GM23338 (cell line): ENCODE data around the gene PADI6. TPM values are rescaled to one million over a fixed set of nuclear protein-coding genes. Genes with fewer than 3 reads are reported as not detected.
A peak's percentile ranks its signal among the peaks of the same experiment; 100 is the strongest.
"Not testable (repeated sequence)": the region's sequence is repeated elsewhere in the genome, so short reads cannot be mapped to it uniquely, and the experiment has no call there.

Experiments
- ATAC-seq: fragments of 200-7000 bp; cut with Tn5 transposase; 3 replicates; pipeline ENCODE4 v1.9.1; 2020
- DNase-seq: peaks from one replicate; pipeline ENCODE4 v3.0.0-alpha.2; 2015; ENCODE audit warnings: low spot score
- H2AFZ ChIP-seq: fragments of 200-600 bp; sonication (generic); 2 replicates; pipeline ENCODE4 v1.8.0; 2016; ENCODE audit warnings: antibody characterized with exemption, mild to moderate bottlenecking, moderate library complexity
- H3F3A ChIP-seq: fragments of 200-600 bp; sonication (generic); replicated peaks from 2 replicates; pipeline ENCODE4 v1.8.0; 2017; ENCODE audit warnings: antibody characterized with exemption, mixed run types, low read depth
- H3K27ac ChIP-seq: fragments of 200-600 bp; sonication (generic); 2 replicates; pipeline ENCODE4 v1.6.1; 2016; ENCODE audit warnings: low read depth
- H3K27me3 ChIP-seq: fragments of 200-600 bp; sonication (generic); 2 replicates; pipeline ENCODE4 v1.8.0; 2016; ENCODE audit warnings: mild to moderate bottlenecking, mixed run types, moderate library complexity; ENCODE audit not compliant: insufficient read depth
- H3K36me3 ChIP-seq: fragments of 200-600 bp; sonication (generic); 2 replicates; pipeline ENCODE4 v1.8.0; 2016; ENCODE audit warnings: mild to moderate bottlenecking; ENCODE audit not compliant: insufficient read depth
- H3K4me1 ChIP-seq: fragments of 200-600 bp; sonication (generic); 2 replicates; pipeline ENCODE4 v1.8.0; 2016; ENCODE audit warnings: mild to moderate bottlenecking, moderate library complexity; ENCODE audit not compliant: insufficient read depth
- H3K4me2 ChIP-seq: fragments of 200-600 bp; sonication (generic); 2 replicates; pipeline ENCODE4 v1.7.1; 2017; ENCODE audit warnings: mixed run types
- H3K4me3 ChIP-seq: fragments of 200-600 bp; sonication (generic); 2 replicates; pipeline ENCODE4 v1.6.1; 2016; ENCODE audit warnings: mixed run types
- H3K79me2 ChIP-seq: fragments of 200-600 bp; sonication (generic); replicated peaks from 2 replicates; pipeline ENCODE4 v1.8.0; 2017; ENCODE audit warnings: mild to moderate bottlenecking; ENCODE audit not compliant: insufficient read depth
- H3K9me2 ChIP-seq: fragments of 200-600 bp; sonication (generic); 2 replicates; pipeline ENCODE4 v1.8.0; 2017; ENCODE audit not compliant: insufficient read depth
- H4K20me1 ChIP-seq: fragments of 200-600 bp; sonication (generic); replicated peaks from 2 replicates; pipeline ENCODE4 v1.8.0; 2017; ENCODE audit warnings: mild to moderate bottlenecking; ENCODE audit not compliant: insufficient read depth
- H3K27ac Mint-ChIP-seq: 2 replicates; pipeline ENCODE4 v1.8.0; 2020; ENCODE audit warnings: inconsistent platforms, mild to moderate bottlenecking, moderate library complexity, mixed read lengths
- H3K27me3 Mint-ChIP-seq: 3 replicates; pipeline ENCODE4 v1.8.0; 2022; ENCODE audit warnings: low read depth, mild to moderate bottlenecking, moderate library complexity, mixed read lengths, inconsistent platforms; ENCODE audit not compliant: insufficient read depth, poor library complexity
- H3K36me3 Mint-ChIP-seq: 3 replicates; pipeline ENCODE4 v1.8.0; 2021; ENCODE audit warnings: low read depth, mild to moderate bottlenecking, inconsistent platforms, moderate library complexity, mixed read lengths
- H3K4me1 Mint-ChIP-seq: 3 replicates; pipeline ENCODE4 v1.8.0; 2020; ENCODE audit warnings: mild to moderate bottlenecking, inconsistent platforms, mixed read lengths
- H3K4me3 Mint-ChIP-seq: 3 replicates; pipeline ENCODE4 v1.8.0; 2021; ENCODE audit warnings: moderate library complexity, mild to moderate bottlenecking, inconsistent platforms, mixed read lengths
- H3K9me3 Mint-ChIP-seq: 3 replicates; pipeline ENCODE4 v1.8.0; 2020; ENCODE audit warnings: moderate library complexity, mild to moderate bottlenecking, inconsistent platforms, mixed read lengths
- CREB1 ChIP-seq: fragments of 250-450 bp; sonication (Bioruptor Pico); IDR thresholded peaks from 2 replicates; pipeline ENCODE4 v1.5.0; 2020; ENCODE audit warnings: low read depth, mild to moderate bottlenecking, moderate library complexity
- JUNB ChIP-seq: IDR thresholded peaks from one replicate; pipeline ENCODE4 v1.6.1; 2016; ENCODE audit warnings: antibody characterized with exemption; ENCODE audit not compliant: unreplicated experiment
- POLR2AphosphoS5 ChIP-seq: IDR thresholded peaks from 2 replicates; pipeline ENCODE4 v1.6.1; 2016; ENCODE audit warnings: antibody characterized with exemption, low read depth
- STAT1 ChIP-seq: IDR thresholded peaks from one replicate; pipeline ENCODE4 v1.6.1; 2016; ENCODE audit warnings: antibody characterized with exemption; ENCODE audit not compliant: unreplicated experiment
- polyA plus RNA-seq: library from polyadenylated mRNA; unstranded; fragments of >200 nt; fragmentation: Nextera tagmentation; extraction: Ambion mirVana; gene quantifications from 2 replicates; pipeline ENCODE4 v1.2.1, GENCODE V29; 2016
- total RNA-seq: library from RNA; depleted of rRNA; stranded (reverse); fragments of >200 nt; shearing (Covaris generic); gene quantifications from 2 replicates; pipeline ENCODE4 v1.2.3, GENCODE V29; 2014
- TF ChIP-seq, protein P1 (sequence below), 2 experiments: fragments of 200-600 bp in 1 of 2; sonication (generic) in 1 of 2; conservative IDR thresholded peaks; 2 replicates each; pipeline versions ENCODE4 v1.5.1 to v1.6.1; 2016 to 2017; ENCODE audit warnings: antibody characterized with exemption in 2 of 2, low read depth in 2 of 2, mild to moderate bottlenecking in 2 of 2, moderate library complexity in 1 of 2
- TF ChIP-seq, protein P2 (sequence below): fragments of 250-450 bp; sonication (Bioruptor Pico); IDR thresholded peaks from 2 replicates; pipeline ENCODE4 v1.5.0; 2020; ENCODE audit warnings: mild to moderate bottlenecking, moderate library complexity

Gene PADI6
- total and polyA plus RNA-seq, 2 experiments from 2014 or later = not detected

DNA sequence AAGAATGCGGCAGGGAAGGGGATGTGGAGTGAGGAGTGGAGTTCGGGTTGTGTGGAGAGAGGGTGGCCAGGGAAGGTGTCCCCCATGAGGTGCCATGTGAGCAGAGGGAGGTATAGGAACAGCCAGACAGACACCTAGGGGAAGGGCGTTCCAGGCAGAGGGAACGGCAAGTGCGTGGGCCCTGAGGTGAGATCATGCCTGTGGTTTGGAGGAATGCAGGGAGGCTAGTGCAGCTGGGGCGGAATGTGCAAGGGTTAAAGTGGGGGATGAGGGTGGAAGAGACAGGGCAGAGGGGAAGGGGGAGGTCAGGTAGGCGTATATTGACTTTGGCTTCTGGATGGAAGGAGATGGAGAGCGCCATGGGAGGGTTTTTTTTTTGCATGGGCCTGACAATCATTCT is 31.6 kb upstream of the PADI6 start (continued):
- TF ChIP-seq, protein P1, sequence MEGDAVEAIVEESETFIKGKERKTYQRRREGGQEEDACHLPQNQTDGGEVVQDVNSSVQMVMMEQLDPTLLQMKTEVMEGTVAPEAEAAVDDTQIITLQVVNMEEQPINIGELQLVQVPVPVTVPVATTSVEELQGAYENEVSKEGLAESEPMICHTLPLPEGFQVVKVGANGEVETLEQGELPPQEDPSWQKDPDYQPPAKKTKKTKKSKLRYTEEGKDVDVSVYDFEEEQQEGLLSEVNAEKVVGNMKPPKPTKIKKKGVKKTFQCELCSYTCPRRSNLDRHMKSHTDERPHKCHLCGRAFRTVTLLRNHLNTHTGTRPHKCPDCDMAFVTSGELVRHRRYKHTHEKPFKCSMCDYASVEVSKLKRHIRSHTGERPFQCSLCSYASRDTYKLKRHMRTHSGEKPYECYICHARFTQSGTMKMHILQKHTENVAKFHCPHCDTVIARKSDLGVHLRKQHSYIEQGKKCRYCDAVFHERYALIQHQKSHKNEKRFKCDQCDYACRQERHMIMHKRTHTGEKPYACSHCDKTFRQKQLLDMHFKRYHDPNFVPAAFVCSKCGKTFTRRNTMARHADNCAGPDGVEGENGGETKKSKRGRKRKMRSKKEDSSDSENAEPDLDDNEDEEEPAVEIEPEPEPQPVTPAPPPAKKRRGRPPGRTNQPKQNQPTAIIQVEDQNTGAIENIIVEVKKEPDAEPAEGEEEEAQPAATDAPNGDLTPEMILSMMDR (conservative IDR thresholded peaks at IDR 0.05; ENCODE audit: low read depth in 2 of 2) = no peak
- TF ChIP-seq STAT1 (no peak), POLR2AphosphoS5 (no peak), CREB1 (CRISPR knock-in tag) (no peak)
- TF ChIP-seq, protein P2, sequence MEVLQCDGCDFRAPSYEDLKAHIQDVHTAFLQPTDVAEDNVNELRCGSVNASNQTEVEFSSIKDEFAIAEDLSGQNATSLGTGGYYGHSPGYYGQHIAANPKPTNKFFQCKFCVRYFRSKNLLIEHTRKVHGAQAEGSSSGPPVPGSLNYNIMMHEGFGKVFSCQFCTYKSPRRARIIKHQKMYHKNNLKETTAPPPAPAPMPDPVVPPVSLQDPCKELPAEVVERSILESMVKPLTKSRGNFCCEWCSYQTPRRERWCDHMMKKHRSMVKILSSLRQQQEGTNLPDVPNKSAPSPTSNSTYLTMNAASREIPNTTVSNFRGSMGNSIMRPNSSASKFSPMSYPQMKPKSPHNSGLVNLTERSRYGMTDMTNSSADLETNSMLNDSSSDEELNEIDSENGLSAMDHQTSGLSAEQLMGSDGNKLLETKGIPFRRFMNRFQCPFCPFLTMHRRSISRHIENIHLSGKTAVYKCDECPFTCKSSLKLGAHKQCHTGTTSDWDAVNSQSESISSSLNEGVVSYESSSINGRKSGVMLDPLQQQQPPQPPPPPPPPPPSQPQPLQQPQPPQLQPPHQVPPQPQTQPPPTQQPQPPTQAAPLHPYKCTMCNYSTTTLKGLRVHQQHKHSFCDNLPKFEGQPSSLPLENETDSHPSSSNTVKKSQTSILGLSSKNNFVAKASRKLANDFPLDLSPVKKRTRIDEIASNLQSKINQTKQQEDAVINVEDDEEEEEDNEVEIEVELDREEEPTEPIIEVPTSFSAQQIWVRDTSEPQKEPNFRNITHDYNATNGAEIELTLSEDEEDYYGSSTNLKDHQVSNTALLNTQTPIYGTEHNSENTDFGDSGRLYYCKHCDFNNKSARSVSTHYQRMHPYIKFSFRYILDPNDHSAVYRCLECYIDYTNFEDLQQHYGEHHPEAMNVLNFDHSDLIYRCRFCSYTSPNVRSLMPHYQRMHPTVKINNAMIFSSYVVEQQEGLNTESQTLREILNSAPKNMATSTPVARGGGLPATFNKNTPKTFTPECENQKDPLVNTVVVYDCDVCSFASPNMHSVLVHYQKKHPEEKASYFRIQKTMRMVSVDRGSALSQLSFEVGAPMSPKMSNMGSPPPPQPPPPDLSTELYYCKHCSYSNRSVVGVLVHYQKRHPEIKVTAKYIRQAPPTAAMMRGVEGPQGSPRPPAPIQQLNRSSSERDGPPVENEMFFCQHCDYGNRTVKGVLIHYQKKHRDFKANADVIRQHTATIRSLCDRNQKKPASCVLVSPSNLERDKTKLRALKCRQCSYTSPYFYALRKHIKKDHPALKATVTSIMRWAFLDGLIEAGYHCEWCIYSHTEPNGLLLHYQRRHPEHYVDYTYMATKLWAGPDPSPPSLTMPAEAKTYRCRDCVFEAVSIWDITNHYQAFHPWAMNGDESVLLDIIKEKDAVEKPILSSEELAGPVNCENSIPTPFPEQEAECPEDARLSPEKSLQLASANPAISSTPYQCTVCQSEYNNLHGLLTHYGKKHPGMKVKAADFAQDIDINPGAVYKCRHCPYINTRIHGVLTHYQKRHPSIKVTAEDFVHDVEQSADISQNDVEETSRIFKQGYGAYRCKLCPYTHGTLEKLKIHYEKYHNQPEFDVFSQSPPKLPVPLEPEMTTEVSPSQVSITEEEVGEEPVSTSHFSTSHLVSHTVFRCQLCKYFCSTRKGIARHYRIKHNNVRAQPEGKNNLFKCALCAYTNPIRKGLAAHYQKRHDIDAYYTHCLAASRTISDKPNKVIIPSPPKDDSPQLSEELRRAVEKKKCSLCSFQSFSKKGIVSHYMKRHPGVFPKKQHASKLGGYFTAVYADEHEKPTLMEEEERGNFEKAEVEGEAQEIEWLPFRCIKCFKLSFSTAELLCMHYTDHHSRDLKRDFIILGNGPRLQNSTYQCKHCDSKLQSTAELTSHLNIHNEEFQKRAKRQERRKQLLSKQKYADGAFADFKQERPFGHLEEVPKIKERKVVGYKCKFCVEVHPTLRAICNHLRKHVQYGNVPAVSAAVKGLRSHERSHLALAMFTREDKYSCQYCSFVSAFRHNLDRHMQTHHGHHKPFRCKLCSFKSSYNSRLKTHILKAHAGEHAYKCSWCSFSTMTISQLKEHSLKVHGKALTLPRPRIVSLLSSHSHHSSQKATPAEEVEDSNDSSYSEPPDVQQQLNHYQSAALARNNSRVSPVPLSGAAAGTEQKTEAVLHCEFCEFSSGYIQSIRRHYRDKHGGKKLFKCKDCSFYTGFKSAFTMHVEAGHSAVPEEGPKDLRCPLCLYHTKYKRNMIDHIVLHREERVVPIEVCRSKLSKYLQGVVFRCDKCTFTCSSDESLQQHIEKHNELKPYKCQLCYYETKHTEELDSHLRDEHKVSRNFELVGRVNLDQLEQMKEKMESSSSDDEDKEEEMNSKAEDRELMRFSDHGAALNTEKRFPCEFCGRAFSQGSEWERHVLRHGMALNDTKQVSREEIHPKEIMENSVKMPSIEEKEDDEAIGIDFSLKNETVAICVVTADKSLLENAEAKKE (CRISPR knock-in tag) = no peak

GRCh38 chr1:17342014-17342441 is 30.0 kb upstream of the PADI6 start:
- Histone ChIP-seq H3K4me3 (no peak overlapping the region), H3F3A (no peaks in the 10 kb centered on the region), H4K20me1 (no peaks in the 10 kb centered on the region), H3K79me2 (no peaks in the 10 kb centered on the region), H3K27ac (no peak overlapping the region), H2AFZ (peak overlapping the region; percentile 80), H3K27me3 (no peaks in the 10 kb centered on the region), H3K9me2 (no peaks in the 10 kb centered on the region), H3K4me1 (no peaks in the 10 kb centered on the region), H3K4me2 (no peak overlapping the region), H3K36me3 (no peaks in the 10 kb centered on the region)
- H3K36me3 Mint-ChIP-seq = no peaks in the 10 kb centered on the region
- H3K4me1 Mint-ChIP-seq = no peaks in the 10 kb centered on the region
- no peak for ATAC-seq
- no peak for DNase-seq
- no peak overlapping the region for H3K4me3 Mint-ChIP-seq
- TF ChIP-seq POLR2AphosphoS5 (no peak), CREB1 (CRISPR knock-in tag) (no peak), JUNB (no peak)
- H3K27ac Mint-ChIP-seq = no peak overlapping the region
- H3K27me3 Mint-ChIP-seq = peaks cover 4% of the 10 kb centered on the region
- H3K9me3 Mint-ChIP-seq = peaks cover 21% of the 10 kb centered on the region

- not testable (repeated sequence) for H3K27me3 Mint-ChIP-seq, H3K36me3 ChIP-seq, H3K4me3 ChIP-seq, H3K27me3 ChIP-seq, H3K9me2 ChIP-seq, H3F3A ChIP-seq, H3K27ac ChIP-seq, H3K79me2 ChIP-seq, H3K4me2 ChIP-seq, H3K36me3 Mint-ChIP-seq, H3K27ac Mint-ChIP-seq, H3K4me3 Mint-ChIP-seq, H3K4me1 Mint-ChIP-seq, ATAC-seq, H3K4me1 ChIP-seq, H2AFZ ChIP-seq, H4K20me1 ChIP-seq, DNase-seq
- H3K9me3 Mint-ChIP-seq = peaks cover 21% of the 10 kb centered on the region
Measured at GRCh38 chr1:17345506-17345905, 26.5 kb upstream of the PADI6 start.
